ENCODE results near the gene MDK. TPM values are rescaled to one million over a fixed set of nuclear protein-coding genes. Genes with fewer than 3 reads are reported as not detected.
A peak's percentile ranks its signal among the peaks of the same experiment; 100 is the strongest.

Gene MDK
- total RNA-seq, 1 donor: 27.5 TPM

GRCh38 chr11:46397526-46397925 is 16.1 kb downstream of the MDK start:
- Histone ChIP-seq H3K4me3 (ENCODE audit: insufficient read depth, low read length) (no peak overlapping the region), H3K9me3 (ENCODE audit: low read depth, low read length) (no peaks in the 10 kb centered on the region), H2AFZ (ENCODE audit: low read length) (no peak overlapping the region), H3K79me2 (ENCODE audit: insufficient read depth, low read length) (no peaks in the 10 kb centered on the region), H3K36me3 (ENCODE audit: insufficient read depth, low read length) (peaks cover 1% of the 10 kb centered on the region), H4K20me1 (ENCODE audit: insufficient read depth, low read length) (peaks cover 25% of the 10 kb centered on the region), H3K27me3 (ENCODE audit: insufficient read depth, low read length) (no peaks in the 10 kb centered on the region), H3K4me1 (ENCODE audit: insufficient read depth, low read length) (peaks cover 5% of the 10 kb centered on the region), H3K27ac (ENCODE audit: low read depth, low read length) (no peak overlapping the region), H3K4me2 (ENCODE audit: insufficient read depth, low read length) (no peak overlapping the region)
- TF ChIP-seq CTCF (IDR thresholded peaks at IDR 0.05; ENCODE audit: extremely low read depth, low read depth, low read length): no peak
- DNase-seq (ENCODE audit: insufficient read length, low spot score, missing footprints): no peak

GRCh38 chr11:46402957-46403902 is 21.8 kb downstream of the MDK start:
- peaks cover 5% of the 10 kb centered on the region for H3K4me1 ChIP-seq (ENCODE audit: insufficient read depth, low read length)
- no peak overlapping the region for H3K4me2 ChIP-seq (ENCODE audit: insufficient read depth, low read length)
- no peak for TF ChIP-seq CTCF (IDR thresholded peaks at IDR 0.05; ENCODE audit: extremely low read depth, low read depth, low read length)
- H4K20me1 ChIP-seq (ENCODE audit: insufficient read depth, low read length): peaks cover 11% of the 10 kb centered on the region
- no peaks in the 10 kb centered on the region for H3K27me3 ChIP-seq (ENCODE audit: insufficient read depth, low read length)
- H3K27ac ChIP-seq (ENCODE audit: low read depth, low read length): no peak overlapping the region
- no peaks in the 10 kb centered on the region for H3K9me3 ChIP-seq (ENCODE audit: low read depth, low read length)
- no peaks in the 10 kb centered on the region for H3K79me2 ChIP-seq (ENCODE audit: insufficient read depth, low read length)
- H3K4me3 ChIP-seq (ENCODE audit: insufficient read depth, low read length): no peak overlapping the region
- peaks cover 10% of the 10 kb centered on the region for H3K36me3 ChIP-seq (ENCODE audit: insufficient read depth, low read length)
- H2AFZ ChIP-seq (ENCODE audit: low read length): no peak overlapping the region
- DNase-seq (ENCODE audit: insufficient read length, low spot score, missing footprints): no peak

- peaks cover 16% of the 10 kb centered on the region for H3K36me3 ChIP-seq (ENCODE audit: insufficient read depth, low read length)
- no peaks in the 10 kb centered on the region for H3K9me3 ChIP-seq (ENCODE audit: low read depth, low read length)
- H3K27ac ChIP-seq (ENCODE audit: low read depth, low read length): no peak overlapping the region
- H3K4me3 ChIP-seq (ENCODE audit: insufficient read depth, low read length): no peak overlapping the region
- H3K4me2 ChIP-seq (ENCODE audit: insufficient read depth, low read length): peak overlapping the region; percentile 9
- H3K79me2 ChIP-seq (ENCODE audit: insufficient read depth, low read length): no peaks in the 10 kb centered on the region
- peaks cover 5% of the 10 kb centered on the region for H3K4me1 ChIP-seq (ENCODE audit: insufficient read depth, low read length)
- H3K27me3 ChIP-seq (ENCODE audit: insufficient read depth, low read length): no peaks in the 10 kb centered on the region
- H2AFZ ChIP-seq (ENCODE audit: low read length): no peak overlapping the region
- peaks cover 10% of the 10 kb centered on the region for H4K20me1 ChIP-seq (ENCODE audit: insufficient read depth, low read length)
- no peak for TF ChIP-seq CTCF (IDR thresholded peaks at IDR 0.05; ENCODE audit: extremely low read depth, low read depth, low read length)
- DNase-seq (ENCODE audit: insufficient read length, low spot score, missing footprints): no peak
These were observed 23.1 kb downstream of the MDK start for GRCh38 chr11:46404476-46405017.

- Histone ChIP-seq H3K4me2 (ENCODE audit: insufficient read depth, low read length) (no peak overlapping the region), H3K36me3 (ENCODE audit: insufficient read depth, low read length) (peaks cover 14% of the 10 kb centered on the region), H3K27ac (ENCODE audit: low read depth, low read length) (no peak overlapping the region), H2AFZ (ENCODE audit: low read length) (no peak overlapping the region), H3K79me2 (ENCODE audit: insufficient read depth, low read length) (no peaks in the 10 kb centered on the region), H3K4me3 (ENCODE audit: insufficient read depth, low read length) (no peak overlapping the region), H3K9me3 (ENCODE audit: low read depth, low read length) (no peaks in the 10 kb centered on the region), H3K4me1 (ENCODE audit: insufficient read depth, low read length) (peaks cover 5% of the 10 kb centered on the region), H4K20me1 (ENCODE audit: insufficient read depth, low read length) (peaks cover 10% of the 10 kb centered on the region), H3K27me3 (ENCODE audit: insufficient read depth, low read length) (no peaks in the 10 kb centered on the region)
- TF ChIP-seq CTCF (IDR thresholded peaks at IDR 0.05; ENCODE audit: extremely low read depth, low read depth, low read length): no peak
- no peak for DNase-seq (ENCODE audit: insufficient read length, low spot score, missing footprints)
These were observed 26.2 kb downstream of the MDK start for GRCh38 chr11:46407635-46408034.
